ENCODE results near the gene RAI1. TPM values are rescaled to one million over a fixed set of nuclear protein-coding genes. Genes with fewer than 3 reads are reported as not detected.
A peak's percentile ranks its signal among the peaks of the same experiment; 100 is the strongest.

Gene RAI1
- polyA plus RNA-seq, 1 donor from 2014 or later = 3.0 TPM

DNA sequence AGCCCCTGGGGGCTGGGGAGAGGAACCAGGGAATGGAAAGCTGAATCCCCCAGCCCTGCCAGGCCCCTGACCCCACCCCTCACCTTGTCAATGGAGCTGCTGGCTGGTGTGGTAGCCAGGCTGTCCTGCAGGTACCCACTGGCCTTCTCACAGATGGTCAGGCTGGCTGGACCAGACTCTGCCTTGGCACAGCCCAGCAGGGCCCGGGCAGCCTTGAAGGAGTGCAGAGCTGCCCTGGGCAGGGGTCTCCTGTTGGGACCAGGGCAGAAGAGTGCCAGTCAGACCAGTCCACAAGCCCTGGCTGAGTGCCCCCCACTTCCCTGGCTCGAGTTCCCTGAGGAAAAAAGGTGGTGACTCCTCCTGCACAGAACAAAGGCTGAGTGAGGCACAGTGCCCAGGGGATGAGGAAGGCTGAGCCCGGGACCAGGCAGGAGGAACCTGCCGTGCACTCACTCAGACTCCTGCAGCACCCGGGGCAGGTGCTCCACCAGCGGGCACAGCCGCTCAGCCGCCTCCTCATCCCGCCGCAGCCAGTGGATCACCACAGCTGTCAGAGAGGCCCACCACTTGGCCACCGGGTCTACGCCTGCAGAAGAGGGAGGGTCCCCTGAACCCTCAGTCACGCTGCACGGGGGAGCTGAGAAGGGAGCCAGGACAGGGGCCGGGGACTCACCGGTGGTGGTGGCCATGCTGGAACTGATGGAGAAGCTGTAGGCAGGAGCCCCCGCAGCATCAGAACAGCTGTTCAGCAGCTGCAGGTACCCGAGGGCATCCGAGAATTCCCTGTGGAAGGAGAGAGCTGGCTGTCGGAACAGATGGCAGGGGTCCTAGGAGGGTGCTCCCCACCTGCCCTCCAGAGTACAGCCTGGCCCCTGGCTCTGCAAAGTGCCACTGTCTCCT, 133.2 kb downstream of the RAI1 start:
- Mint-ChIP-seq H3K4me1 (peaks cover 0 to 2% (median 2%) of the 10 kb centered on the region in 3 donors), H3K36me3 (peaks cover 3% of the 10 kb centered on the region), H3K27me3 (no peaks in the 10 kb centered on the region), H3K27ac (no peak overlapping the region), H3K4me3 (no peak overlapping the region), H3K9me3 (no peaks in the 10 kb centered on the region)

DNA sequence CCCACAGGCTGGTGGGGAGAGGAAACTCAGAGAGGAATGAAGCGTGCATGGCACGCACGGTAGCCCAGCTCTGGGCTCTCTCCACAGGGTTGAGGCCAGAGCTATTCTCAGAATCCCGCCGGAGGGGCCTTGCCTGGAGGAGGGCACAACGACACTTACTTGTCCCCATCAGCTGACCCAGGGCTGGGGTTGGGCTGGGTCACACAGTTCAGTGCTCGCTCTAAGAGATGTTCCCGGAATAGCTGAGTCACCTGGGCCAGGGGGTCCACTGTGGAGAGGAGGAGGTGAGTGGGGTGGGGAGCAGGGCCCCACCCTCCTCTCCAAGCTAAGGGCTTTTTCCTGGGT, 133.8 kb downstream of the RAI1 start:
- no peak overlapping the region for H3K27ac Mint-ChIP-seq
- peaks cover 3% of the 10 kb centered on the region for H3K36me3 Mint-ChIP-seq
- H3K4me3 Mint-ChIP-seq = peak overlapping the region in 1 of 4 donors; percentile 52

DNA sequence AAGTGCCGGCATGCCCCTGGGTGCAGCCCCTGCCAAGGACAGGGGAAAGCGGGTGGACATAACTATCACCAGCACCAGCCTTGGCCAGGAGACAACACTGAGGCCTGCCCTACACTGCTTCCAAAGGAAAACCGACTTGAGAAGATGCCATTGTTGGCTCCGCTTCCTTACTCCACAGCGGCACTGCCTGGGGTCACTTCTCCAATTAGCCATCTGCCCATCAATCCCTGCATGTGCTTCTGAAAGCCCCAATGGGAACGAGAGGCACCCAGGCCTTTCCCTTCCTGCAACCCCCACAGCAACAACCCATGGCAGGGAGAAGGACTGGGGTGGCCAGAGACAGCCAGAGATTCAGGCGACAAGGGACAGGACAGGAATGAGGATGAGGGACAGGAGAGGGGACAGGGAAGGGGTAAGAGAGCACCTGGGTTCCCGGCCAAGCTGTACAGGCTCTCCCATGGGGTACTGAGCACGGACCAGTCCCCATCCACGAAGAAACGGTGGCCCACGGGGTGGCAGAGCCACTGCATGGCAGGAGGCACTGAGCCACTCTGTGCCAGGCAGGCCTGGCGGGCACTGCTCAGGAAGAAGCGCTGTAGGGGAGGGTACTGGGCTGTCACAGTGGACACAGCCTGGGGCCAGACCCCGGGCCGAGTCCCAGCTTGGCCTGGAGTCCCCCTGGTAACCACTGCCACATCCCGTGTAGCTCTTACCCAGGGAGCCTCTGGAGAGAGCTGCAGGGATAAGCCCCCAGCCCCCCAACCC, 134.4 kb downstream of the RAI1 start:
- Mint-ChIP-seq H3K4me1 (peaks cover 0 to 7% (median 4%) of the 10 kb centered on the region in 3 donors), H3K4me3 (peak overlapping the region in 1 of 4 donors; percentile 60), H3K27ac (no peak overlapping the region), H3K9me3 (no peaks in the 10 kb centered on the region), H3K27me3 (no peaks in the 10 kb centered on the region), H3K36me3 (peaks cover 3% of the 10 kb centered on the region)

More for the DNA sequence above, 133.8 kb downstream of the RAI1 start:
- H3K4me1 Mint-ChIP-seq = peaks cover 0 to 6% (median 4%) of the 10 kb centered on the region in 3 donors
- no peaks in the 10 kb centered on the region for H3K27me3 Mint-ChIP-seq
- H3K9me3 Mint-ChIP-seq = no peaks in the 10 kb centered on the region

DNA sequence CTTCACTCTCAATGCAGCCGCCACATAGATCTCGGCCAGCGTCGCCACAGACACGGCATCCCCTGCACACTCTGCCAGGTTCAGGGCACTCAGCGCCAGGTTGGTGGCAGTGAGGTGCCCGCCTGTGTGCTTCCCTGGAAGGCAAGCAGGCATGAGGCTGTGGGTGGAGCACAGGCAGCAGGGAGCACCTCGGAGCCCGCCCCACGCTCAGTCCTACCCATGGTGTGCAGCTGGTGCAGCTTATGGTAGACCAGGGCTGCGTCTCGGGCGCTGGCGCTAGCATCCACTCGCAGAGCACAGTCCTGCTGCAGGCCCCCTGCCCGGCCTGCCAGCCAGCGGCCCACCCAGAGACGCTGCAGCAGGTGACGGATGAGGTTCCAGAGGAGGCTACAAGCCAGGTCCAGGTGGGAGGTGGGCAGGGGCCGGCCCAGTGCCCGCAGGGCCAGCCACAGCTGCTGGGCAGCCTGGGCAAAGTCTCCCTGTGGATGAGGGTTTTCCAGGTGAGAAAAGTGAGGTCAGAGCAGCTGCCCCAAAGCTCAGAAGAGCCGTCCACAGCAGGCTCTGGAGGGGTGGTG, 135.1 kb downstream of the RAI1 start:
- peaks cover 0 to 7% (median 4%) of the 10 kb centered on the region in 3 donors for H3K4me1 Mint-ChIP-seq

DNA sequence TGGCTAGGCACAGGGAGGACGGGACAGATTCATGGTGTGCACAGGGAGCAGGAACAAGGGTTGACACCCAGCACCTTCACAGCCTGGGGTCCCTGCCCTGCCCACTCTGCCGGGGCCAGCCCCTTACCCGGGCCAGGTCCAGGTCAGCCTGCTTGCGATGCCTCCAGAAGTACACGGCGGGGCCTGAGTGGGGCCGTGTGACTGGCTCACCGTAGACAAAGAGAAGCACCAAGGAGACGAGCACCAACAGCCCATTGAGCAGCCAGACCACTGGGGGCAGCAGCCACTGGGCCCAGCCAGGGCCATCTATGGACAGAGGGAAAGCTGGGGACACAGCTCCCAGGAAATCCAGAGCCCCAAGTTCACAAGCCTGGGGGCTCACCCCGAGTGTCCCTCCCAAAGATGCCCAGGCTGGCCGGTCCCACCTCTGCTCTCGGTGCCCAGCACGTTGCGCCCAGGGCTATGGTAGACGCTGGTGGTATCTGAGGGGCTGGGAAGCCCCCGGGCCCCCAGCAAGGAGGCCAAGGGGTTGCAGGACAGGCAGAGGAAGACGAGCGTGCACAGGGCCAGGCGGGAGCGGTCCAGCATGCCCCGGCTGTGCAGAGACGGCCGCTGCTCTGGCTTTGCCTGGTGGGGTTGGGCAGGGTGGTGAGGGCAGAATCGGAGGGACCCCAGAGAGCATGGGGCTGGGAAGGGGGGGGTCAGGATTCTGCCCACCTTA, 135.7 kb downstream of the RAI1 start:
- peaks cover 0 to 7% (median 4%) of the 10 kb centered on the region in 3 donors for H3K4me1 Mint-ChIP-seq
- no peak overlapping the region for H3K4me3 Mint-ChIP-seq
- H3K27me3 Mint-ChIP-seq = no peaks in the 10 kb centered on the region
- no peak overlapping the region for H3K27ac Mint-ChIP-seq
- H3K9me3 Mint-ChIP-seq = no peaks in the 10 kb centered on the region
- peaks cover 3% of the 10 kb centered on the region for H3K36me3 Mint-ChIP-seq

More for the DNA sequence above, 135.1 kb downstream of the RAI1 start:
- H3K27ac Mint-ChIP-seq = no peak overlapping the region
- H3K9me3 Mint-ChIP-seq = no peaks in the 10 kb centered on the region
- no peaks in the 10 kb centered on the region for H3K27me3 Mint-ChIP-seq
- H3K36me3 Mint-ChIP-seq = peaks cover 3% of the 10 kb centered on the region
- peak overlapping the region in 1 of 4 donors; percentile 70 for H3K4me3 Mint-ChIP-seq

DNA sequence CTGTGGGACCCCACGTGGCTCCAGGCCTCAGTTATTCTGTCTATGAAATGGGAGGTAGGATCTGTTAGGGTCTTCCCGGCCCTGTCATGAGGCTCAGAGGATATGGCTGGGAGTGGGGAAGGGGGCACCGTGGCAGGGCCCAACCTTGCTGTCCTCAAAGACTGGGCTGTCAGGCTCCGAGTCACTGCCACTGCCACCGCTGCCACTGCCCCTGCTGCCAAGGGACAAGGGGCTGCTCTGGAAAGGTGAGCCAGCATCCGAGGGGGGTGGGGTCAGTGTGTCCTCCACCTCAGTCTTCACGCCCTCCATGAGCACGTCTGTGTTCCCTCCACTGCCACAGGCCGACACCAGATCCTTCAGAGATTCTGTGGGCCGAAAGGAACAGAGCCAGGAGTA, 136.3 kb downstream of the RAI1 start:
- Mint-ChIP-seq H3K36me3 (peaks cover 3% of the 10 kb centered on the region), H3K27me3 (no peaks in the 10 kb centered on the region), H3K9me3 (no peaks in the 10 kb centered on the region), H3K27ac (no peak overlapping the region), H3K4me1 (peaks cover 0 to 6% (median 4%) of the 10 kb centered on the region in 3 donors), H3K4me3 (no peak overlapping the region)

DNA sequence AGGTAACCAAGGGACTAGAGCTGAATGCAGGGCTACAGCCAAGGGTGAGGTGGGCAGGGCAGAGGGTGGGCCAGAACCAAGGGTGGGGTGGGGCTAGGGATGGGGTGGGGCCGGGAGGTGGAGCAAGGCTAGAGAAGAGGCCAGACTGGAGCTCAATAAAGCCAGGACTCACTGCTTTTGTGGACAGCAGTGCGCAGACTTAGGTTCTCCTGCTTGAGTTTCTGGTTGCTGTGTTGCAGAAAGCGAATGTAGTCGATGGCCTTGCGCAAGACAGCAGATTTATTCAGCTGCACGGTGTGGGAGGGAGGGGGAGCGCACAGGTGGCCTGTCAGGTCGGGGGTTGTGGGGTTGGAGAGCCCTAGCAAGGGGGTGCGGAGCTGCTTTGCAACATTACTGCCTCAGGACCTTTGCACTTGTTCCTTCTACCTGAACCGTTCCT, 136.8 kb downstream of the RAI1 start:
- H3K4me1 Mint-ChIP-seq = peaks cover 0 to 7% (median 6%) of the 10 kb centered on the region in 3 donors
- no peaks in the 10 kb centered on the region for H3K27me3 Mint-ChIP-seq
- no peak overlapping the region for H3K4me3 Mint-ChIP-seq
- peak overlapping the region in 1 of 3 donors; percentile 52 for H3K27ac Mint-ChIP-seq
- no peaks in the 10 kb centered on the region for H3K9me3 Mint-ChIP-seq
- H3K36me3 Mint-ChIP-seq = peaks cover 3% of the 10 kb centered on the region

DNA sequence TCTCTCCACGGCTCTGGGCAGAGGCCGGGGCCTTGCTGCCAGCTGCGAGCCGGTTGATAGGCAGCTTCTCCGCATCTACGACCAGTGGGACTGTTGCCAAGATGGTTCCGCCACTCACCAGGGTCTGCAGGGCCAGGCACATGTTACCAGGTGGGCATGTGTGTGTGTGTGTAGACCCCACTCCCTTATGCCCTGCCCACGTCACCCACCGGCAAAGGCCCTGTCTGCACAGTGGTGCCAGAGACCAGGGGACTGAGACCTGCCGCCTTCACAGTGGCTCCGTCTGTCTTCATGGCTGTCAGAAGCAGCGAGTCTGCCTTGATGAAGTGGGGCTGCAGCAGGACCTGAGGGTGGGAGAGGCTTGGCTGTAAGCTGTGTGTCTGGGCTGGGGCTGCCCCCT, 137.9 kb downstream of the RAI1 start:
- peaks cover 0 to 10% (median 6%) of the 10 kb centered on the region in 3 donors for H3K4me1 Mint-ChIP-seq
- H3K4me3 Mint-ChIP-seq = peak overlapping the region in 1 of 4 donors; percentile 48
- no peaks in the 10 kb centered on the region for H3K9me3 Mint-ChIP-seq
- H3K27ac Mint-ChIP-seq = peak overlapping the region in 1 of 3 donors; percentile 52
- peaks cover 3% of the 10 kb centered on the region for H3K36me3 Mint-ChIP-seq
- no peaks in the 10 kb centered on the region for H3K27me3 Mint-ChIP-seq

DNA sequence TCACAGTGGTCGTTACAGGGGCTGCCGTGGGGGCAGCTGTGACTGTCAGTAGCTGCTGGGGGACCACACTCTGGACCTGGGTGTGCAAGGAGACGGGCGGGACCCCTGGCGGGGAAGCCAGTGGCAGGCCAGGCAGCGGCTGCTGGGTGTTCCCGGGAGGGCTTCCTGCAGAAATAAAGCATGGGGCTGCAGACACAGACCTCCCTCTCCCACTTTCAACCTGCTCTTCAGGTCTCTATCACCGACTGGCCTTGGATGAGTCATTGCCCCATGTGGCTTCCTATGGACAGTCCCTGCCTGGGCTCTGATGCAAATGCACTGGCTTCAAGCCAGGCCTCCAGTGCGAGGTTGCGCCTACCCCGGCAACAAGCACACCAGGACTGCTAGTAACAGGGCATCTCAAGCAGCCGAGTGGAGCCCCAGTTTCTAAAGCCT, 138.3 kb downstream of the RAI1 start:
- Mint-ChIP-seq H3K27me3 (no peaks in the 10 kb centered on the region), H3K4me3 (peak overlapping the region in 2 of 4 donors; percentile 20 to 37), H3K9me3 (no peaks in the 10 kb centered on the region), H3K27ac (no peak overlapping the region), H3K4me1 (peaks cover 0 to 14% (median 8%) of the 10 kb centered on the region in 3 donors), H3K36me3 (peaks cover 3% of the 10 kb centered on the region)

DNA sequence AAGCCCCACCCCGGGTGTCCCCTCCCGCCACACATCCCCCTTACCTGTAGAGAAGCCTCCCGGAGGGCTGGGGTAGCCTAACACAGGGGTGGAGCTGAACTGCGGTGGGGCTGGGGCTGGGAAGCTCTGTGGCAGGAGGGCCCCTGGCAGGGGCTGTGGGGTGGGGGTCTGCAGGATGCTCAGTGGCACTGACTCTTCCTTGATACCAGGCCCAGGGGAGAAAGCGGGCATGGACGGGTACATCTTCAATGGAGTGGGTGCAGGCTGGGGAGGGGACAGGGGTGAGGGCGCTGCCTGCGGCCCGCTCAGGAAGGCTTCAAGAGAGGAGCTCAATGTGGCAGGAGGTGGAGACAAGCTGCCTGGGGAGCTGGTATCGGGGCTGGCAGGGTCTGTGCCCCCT, 138.8 kb downstream of the RAI1 start:
- Mint-ChIP-seq H3K4me3 (peak overlapping the region in 2 of 4 donors; percentile 29 to 37), H3K4me1 (peaks cover 0 to 18% (median 13%) of the 10 kb centered on the region in 3 donors), H3K9me3 (no peaks in the 10 kb centered on the region), H3K36me3 (peaks cover 3% of the 10 kb centered on the region), H3K27me3 (no peaks in the 10 kb centered on the region), H3K27ac (peak overlapping the region in 1 of 3 donors; percentile 39)

DNA sequence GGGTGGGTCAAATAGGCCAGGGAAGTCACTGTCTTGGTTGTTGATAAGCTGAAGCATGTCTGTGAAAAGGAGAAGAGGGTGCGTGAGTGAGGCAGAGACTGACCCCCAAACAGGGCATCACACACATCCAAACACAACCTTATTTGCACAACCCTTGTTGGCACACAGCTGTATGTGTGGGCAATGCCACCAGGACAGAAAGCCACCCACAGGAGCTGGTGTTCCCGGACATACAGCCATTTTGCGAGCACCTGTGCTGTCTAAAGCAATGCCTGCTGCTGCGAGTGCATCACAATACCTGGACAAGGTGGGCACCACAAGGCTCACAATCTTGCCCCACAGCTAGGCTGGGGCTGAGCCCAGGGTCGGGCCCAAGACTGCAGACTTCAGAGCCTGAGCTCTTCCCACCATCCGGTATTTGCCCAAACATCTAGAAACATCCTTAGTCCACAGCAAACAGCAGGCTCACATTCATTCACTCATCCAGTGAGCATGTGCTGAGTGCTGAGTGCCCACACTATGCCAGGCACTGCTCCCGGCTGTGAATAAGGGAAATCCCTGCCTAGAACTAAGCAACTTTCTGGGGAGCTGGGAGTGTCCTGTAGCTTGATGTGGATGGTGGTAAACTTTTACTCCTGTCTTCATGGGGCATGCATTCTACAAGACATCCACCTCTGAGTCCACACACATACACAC, 139.4 kb downstream of the RAI1 start:
- H3K27me3 Mint-ChIP-seq = no peaks in the 10 kb centered on the region
- H3K4me3 Mint-ChIP-seq = peak overlapping the region in 2 of 4 donors; percentile 29 to 81
- peaks cover 0 to 20% (median 14%) of the 10 kb centered on the region in 3 donors for H3K4me1 Mint-ChIP-seq
- H3K9me3 Mint-ChIP-seq = no peaks in the 10 kb centered on the region
- H3K36me3 Mint-ChIP-seq = peaks cover 3% of the 10 kb centered on the region
- H3K27ac Mint-ChIP-seq = peak overlapping the region in 2 of 3 donors; percentile 39 to 64

DNA sequence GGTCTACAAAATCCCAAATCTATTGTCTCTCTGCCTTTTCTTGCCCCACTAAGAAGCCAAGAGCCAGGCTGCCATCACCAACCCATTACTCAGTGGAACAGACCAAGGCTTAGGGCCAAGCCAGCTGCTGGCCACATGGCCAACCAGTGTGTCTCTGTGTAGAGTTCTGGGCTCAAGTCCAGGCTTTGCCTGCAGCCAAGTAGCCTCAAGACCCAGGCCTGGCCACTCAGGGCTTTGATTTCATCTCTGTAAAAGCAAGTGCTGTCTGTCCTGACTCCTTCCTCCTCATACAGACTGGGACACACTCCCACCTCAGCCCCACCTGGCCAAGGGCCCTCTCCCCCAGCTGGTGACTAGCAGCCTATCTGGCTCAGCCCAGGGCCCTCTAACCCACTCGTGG, 140.9 kb downstream of the RAI1 start:
- H3K9me3 Mint-ChIP-seq = no peaks in the 10 kb centered on the region
- H3K27ac Mint-ChIP-seq = peak overlapping the region in 1 of 3 donors; percentile 64
- peak overlapping the region in 1 of 4 donors; percentile 45 for H3K4me3 Mint-ChIP-seq
- H3K27me3 Mint-ChIP-seq = no peaks in the 10 kb centered on the region
- H3K36me3 Mint-ChIP-seq = peaks cover 2% of the 10 kb centered on the region
- peaks cover 11 to 23% (median 16%) of the 10 kb centered on the region in 3 donors for H3K4me1 Mint-ChIP-seq

DNA sequence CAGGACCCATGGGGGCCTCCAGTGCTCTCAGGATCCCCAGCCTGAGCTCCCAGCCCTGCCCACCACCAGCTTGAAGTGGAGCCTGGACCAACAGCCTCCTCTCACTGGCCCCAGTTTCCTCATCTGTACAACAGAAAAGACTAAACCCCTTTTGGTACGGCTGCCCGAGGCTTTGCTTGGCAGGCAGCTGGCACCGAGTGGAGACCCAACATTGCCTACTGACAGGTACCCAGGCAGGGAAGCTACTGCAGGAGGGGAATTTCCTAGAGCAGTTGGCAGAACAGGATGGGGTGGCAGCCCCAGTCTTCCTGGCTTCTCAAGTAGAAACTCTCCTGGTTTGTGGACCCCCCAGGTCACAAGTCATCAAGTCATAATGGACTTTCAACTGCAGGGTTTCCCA, 141.4 kb downstream of the RAI1 start:
- H3K27me3 Mint-ChIP-seq = no peaks in the 10 kb centered on the region
- peak overlapping the region in 2 of 3 donors; percentile 63 to 64 for H3K27ac Mint-ChIP-seq
- H3K36me3 Mint-ChIP-seq = peaks cover 2% of the 10 kb centered on the region
- H3K4me3 Mint-ChIP-seq = peak overlapping the region in 2 of 4 donors; percentile 45 to 80
- H3K9me3 Mint-ChIP-seq = no peaks in the 10 kb centered on the region
- peaks cover 11 to 23% (median 16%) of the 10 kb centered on the region in 3 donors for H3K4me1 Mint-ChIP-seq
